ENCODE data around the gene ERFE. TPM values are rescaled to one million over a fixed set of nuclear protein-coding genes. Genes with fewer than 3 reads are reported as not detected.

The ERFE gene
- polyA plus RNA-seq, 1 of the 3 experiments (the other 2 are of a cell fraction), result 1.3 TPM

- H3K36me3 ChIP-seq (replicated peaks in 1 of 2; ENCODE audit: control insufficient read depth in 1 of 2, insufficient read depth in 2 of 2, low read length in 1 of 2), result peaks cover 64 to 83% of the 10 kb centered on the region in 2 experiments
- H3K9me3 ChIP-seq, result no peaks in the 10 kb centered on the region
- no peak overlapping the region for H3K4me2 ChIP-seq
- no peak overlapping the region for H3K27ac ChIP-seq (ENCODE audit: low read depth in 2 of 2, low read length in 1 of 2)
- H2AFZ ChIP-seq (ENCODE audit: low read depth), result no peak overlapping the region
- no peak for DNase-seq
- H3K79me2 ChIP-seq (ENCODE audit: insufficient read depth), result peaks cover 31% of the 10 kb centered on the region
- CTCF ChIA-PET, result interaction anchor here (0.6 to 1.5 kb wide), 4 partner anchors 11 to 477 kb away, joined by 3 to 4 read pairs (median 3); no protein-coding TSS in a partner anchor
- H3F3A ChIP-seq (replicated peaks; ENCODE audit: insufficient read depth), result no peaks in the 10 kb centered on the region
- H3K4me1 ChIP-seq (ENCODE audit: control insufficient read depth in 1 of 2, insufficient read depth in 2 of 2, low read depth in 1 of 2, low read length in 1 of 2), result no peaks in the 10 kb centered on the region
- peaks cover 10% of the 10 kb centered on the region for H4K20me1 ChIP-seq (ENCODE audit: insufficient read depth)
- H3K9me2 ChIP-seq, result no peaks in the 10 kb centered on the region
- POLR2A ChIA-PET, result no interaction called here
- 100% methylated on average over 2 of the region's 2 CpGs for WGBS (ENCODE audit: low lambda C conversion rate)
- H3K9ac ChIP-seq, result no peak overlapping the region
- TF ChIP-seq CTCF (IDR thresholded peaks at IDR 0.05) (no peak), NRF1 (IDR thresholded peaks at IDR 0.05; ENCODE audit: low read depth, low read length) (no peak), RAD21 (IDR thresholded peaks at IDR 0.05; ENCODE audit: low read length) (no peak), TAF1 (IDR thresholded peaks at IDR 0.05; ENCODE audit: borderline replicate concordance, low read depth, low read length) (no peak), EP300 (IDR thresholded peaks at IDR 0.05; ENCODE audit: borderline replicate concordance in 1 of 2, low read depth in 1 of 2, low read length in 1 of 2) (no peak), RCOR1 (IDR thresholded peaks at IDR 0.05; ENCODE audit: low read length) (no peak), EZH2phosphoT487 (IDR thresholded peaks at IDR 0.05; ENCODE audit: borderline replicate concordance, low read depth) (no peak), GATA2 (CRISPR knock-in tag; IDR thresholded peaks at IDR 0.05) (no peak), MXI1 (IDR thresholded peaks at IDR 0.05; ENCODE audit: low read depth, low read length) (no peak), GABPA (IDR thresholded peaks at IDR 0.05; ENCODE audit: low read depth) (no peak), RFX5 (IDR thresholded peaks at IDR 0.05; ENCODE audit: low read length) (no peak)
- H3K27me3 ChIP-seq (ENCODE audit: insufficient read depth), result no peaks in the 10 kb centered on the region
- no peak overlapping the region for H3K4me3 ChIP-seq (ENCODE audit: low read depth in 2 of 2, low read length in 1 of 2)
Measured at GRCh38 chr2:238190445-238190844, 31.7 kb downstream of the ERFE start.

GRCh38 chr2:238202326-238203093 lies 43.7 kb downstream of the ERFE start:
- H3K4me3 ChIP-seq (ENCODE audit: low read depth in 2 of 2, low read length in 1 of 2), result peak overlapping the region; percentile 76 to 91
- H3K79me2 ChIP-seq (ENCODE audit: insufficient read depth), result peaks cover 59% of the 10 kb centered on the region
- H3F3A ChIP-seq (replicated peaks; ENCODE audit: insufficient read depth), result peaks cover 5% of the 10 kb centered on the region
- POLR2A ChIA-PET, result no interaction called here
- H3K27ac ChIP-seq (ENCODE audit: low read depth in 2 of 2, low read length in 1 of 2), result peak overlapping the region; percentile 50 to 76; a peak in 3 of 4 replicates
- H3K4me2 ChIP-seq, result peak overlapping the region; percentile 95
- CTCF ChIA-PET, result interaction anchor here (0.7 to 1.4 kb wide), 6 partner anchors 14 to 690 kb away, joined by 3 read pairs; partner anchors contain the start of gene HES6
- no peak overlapping the region for H2AFZ ChIP-seq (ENCODE audit: low read depth)
- peaks cover 0 to 17% of the 10 kb centered on the region in 2 experiments for H3K36me3 ChIP-seq (replicated peaks in 1 of 2; ENCODE audit: control insufficient read depth in 1 of 2, insufficient read depth in 2 of 2, low read length in 1 of 2)
- TF ChIP-seq MXI1 (IDR thresholded peaks at IDR 0.05; ENCODE audit: low read depth, low read length) (peak; percentile 38; the same call in 1 of the 2 replicates), RFX5 (IDR thresholded peaks at IDR 0.05; ENCODE audit: low read length) (no peak), NFIC (IDR thresholded peaks at IDR 0.05; ENCODE audit: borderline replicate concordance) (no peak), TAF1 (IDR thresholded peaks at IDR 0.05; ENCODE audit: borderline replicate concordance, low read depth, low read length) (no peak), USF1 (IDR thresholded peaks at IDR 0.05; ENCODE audit: borderline replicate concordance, low read depth) (no peak), CTCF (IDR thresholded peaks at IDR 0.05) (no peak), JUND (IDR thresholded peaks at IDR 0.05) (no peak)
- peaks cover 3% of the 10 kb centered on the region; the same call in 1 of the 2 replicates for H3K27me3 ChIP-seq (ENCODE audit: insufficient read depth)
- WGBS (ENCODE audit: low lambda C conversion rate), result 16% methylated on average over 18 of the region's 27 CpGs
- peak; percentile 45 for DNase-seq
- H3K9me3 ChIP-seq, result no peaks in the 10 kb centered on the region
- H3K9me2 ChIP-seq, result no peaks in the 10 kb centered on the region
- peak overlapping the region; percentile 79 for H3K9ac ChIP-seq
- H3K4me1 ChIP-seq (ENCODE audit: control insufficient read depth in 1 of 2, insufficient read depth in 2 of 2, low read depth in 1 of 2, low read length in 1 of 2), result peaks cover 14 to 17% of the 10 kb centered on the region in 2 experiments; a peak in 2 of 4 replicates
- peaks cover 53% of the 10 kb centered on the region for H4K20me1 ChIP-seq (ENCODE audit: insufficient read depth)
